Nephron (organoid): ENCODE results near the gene ATG9B.
A peak's percentile ranks its signal among the peaks of the same experiment; 100 is the strongest.

ENCODE experiments used
- H3K27ac Mint-ChIP-seq, 3 experiments: 2 replicates each; pipeline ENCODE4 v1.8.0; 2020; ENCODE audit warnings: mixed read lengths in 3 of 3, mild to moderate bottlenecking in 2 of 3, moderate library complexity in 1 of 3
- H3K27me3 Mint-ChIP-seq: 2 replicates; pipeline ENCODE4 v1.8.0; 2021; ENCODE audit warnings: low read depth, mild to moderate bottlenecking, moderate library complexity, mixed read lengths
- H3K36me3 Mint-ChIP-seq: 2 replicates; pipeline ENCODE4 v1.8.0; 2020; ENCODE audit warnings: low read depth, mixed read lengths
- H3K4me1 Mint-ChIP-seq: 2 replicates; pipeline ENCODE4 v1.8.0; 2020; ENCODE audit warnings: mixed read lengths
- H3K4me3 Mint-ChIP-seq, 3 experiments: 2 replicates each; pipeline ENCODE4 v1.8.0; 2020; ENCODE audit warnings: mild to moderate bottlenecking in 3 of 3, mixed read lengths in 3 of 3, moderate library complexity in 2 of 3
- H3K9me3 Mint-ChIP-seq: 2 replicates; pipeline ENCODE4 v1.8.0; 2020; ENCODE audit warnings: mixed read lengths
- CTCF ChIP-seq, 3 experiments: fragments of 200-600 bp; sonication (generic); IDR thresholded peaks; one replicate each; pipeline ENCODE4 v1.5.0; 2021; ENCODE audit warnings: antibody characterized with exemption in 3 of 3; ENCODE audit not compliant: unreplicated experiment in 3 of 3

ATG9B gene

GRCh38 chr7:151060113-151060415, 35.8 kb upstream of the ATG9B start:
- no peak for TF ChIP-seq CTCF (IDR thresholded peaks at IDR 0.05; ENCODE audit: unreplicated experiment in 3 of 3)
- Mint-ChIP-seq H3K9me3 (no peaks in the 10 kb centered on the region), H3K4me3 (peak overlapping the region; percentile 92 to 95 (median 94)), H3K27me3 (peaks cover 12% of the 10 kb centered on the region), H3K27ac (peak overlapping the region; percentile 37 to 66 (median 53)), H3K36me3 (peaks cover 4% of the 10 kb centered on the region), H3K4me1 (peaks cover 45% of the 10 kb centered on the region)

GRCh38 chr7:151059367-151060112, 35.2 kb upstream of the ATG9B start, which contains the start of gene SLC4A2:
Gene SLC4A2 (plus strand): TSS chr7:151059589. CDS start chr7:151061988, 2,399 bp downstream.
- Mint-ChIP-seq H3K27me3 (peaks cover 14% of the 10 kb centered on the region), H3K9me3 (no peaks in the 10 kb centered on the region), H3K4me3 (peak within 1 kb of the TSS; percentile 94 to 95 (median 94)), H3K36me3 (peaks cover 6% of the 10 kb centered on the region), H3K27ac (peak within 1 kb of the TSS; percentile 97 to 99 (median 99)), H3K4me1 (peaks cover 45% of the 10 kb centered on the region)
- TF ChIP-seq CTCF (IDR thresholded peaks at IDR 0.05; ENCODE audit: unreplicated experiment in 3 of 3), result peak; percentile 48 to 63 (median 54)

GRCh38 chr7:151058781-151059366, 34.6 kb upstream of the ATG9B start:
- peak overlapping the region; percentile 97 to 99 (median 99) for H3K27ac Mint-ChIP-seq
- H3K4me3 Mint-ChIP-seq, result peak overlapping the region; percentile 94 to 95 (median 94)
- H3K36me3 Mint-ChIP-seq, result peaks cover 7% of the 10 kb centered on the region
- H3K9me3 Mint-ChIP-seq, result no peaks in the 10 kb centered on the region
- H3K4me1 Mint-ChIP-seq, result peaks cover 45% of the 10 kb centered on the region
- no peak for TF ChIP-seq CTCF (IDR thresholded peaks at IDR 0.05; ENCODE audit: unreplicated experiment in 3 of 3)
- peaks cover 15% of the 10 kb centered on the region for H3K27me3 Mint-ChIP-seq

GRCh38 chr7:151057989-151058780, 33.9 kb upstream of the ATG9B start:
- peak overlapping the region; percentile 97 to 99 (median 99) for H3K27ac Mint-ChIP-seq
- H3K27me3 Mint-ChIP-seq, result peaks cover 15% of the 10 kb centered on the region
- TF ChIP-seq CTCF (IDR thresholded peaks at IDR 0.05; ENCODE audit: unreplicated experiment in 3 of 3), result no peak
- H3K4me3 Mint-ChIP-seq, result peak overlapping the region; percentile 94 to 95 (median 94)
- peaks cover 5% of the 10 kb centered on the region for H3K36me3 Mint-ChIP-seq
- peaks cover 40% of the 10 kb centered on the region for H3K4me1 Mint-ChIP-seq
- H3K9me3 Mint-ChIP-seq, result no peaks in the 10 kb centered on the region

DNA sequence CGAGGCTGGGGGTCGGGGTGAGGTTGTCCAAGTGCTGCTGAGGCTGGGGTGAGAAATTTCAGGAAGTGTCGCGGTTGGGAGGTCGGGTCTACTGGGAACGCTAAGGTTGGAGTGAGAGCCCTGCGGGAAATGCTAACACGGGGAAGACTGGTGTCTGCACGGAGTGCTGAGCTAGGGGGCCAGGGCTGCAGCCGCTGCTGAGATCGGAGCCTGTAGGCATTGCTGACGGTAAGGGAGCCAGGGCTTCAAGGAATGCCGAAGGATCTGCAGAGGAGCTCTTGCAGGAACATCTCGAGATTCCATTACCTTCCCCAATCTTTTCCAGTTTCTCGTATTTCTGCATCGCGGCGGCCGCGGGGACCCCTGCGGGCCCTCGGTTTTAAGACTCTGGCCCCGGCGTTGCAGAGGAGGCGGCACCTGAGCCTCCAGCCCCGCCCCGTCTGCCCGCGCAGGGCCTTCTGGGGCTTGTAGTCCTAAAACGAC, 33.3 kb upstream of the ATG9B start, which contains the start of gene CDK5:
TSS of gene CDK5 (minus strand) at position 392 of the 483 bp plus-strand sequence. CDS start at position 343, 49 bp downstream.
- Mint-ChIP-seq H3K27me3 (peaks cover 15% of the 10 kb centered on the region), H3K9me3 (no peaks in the 10 kb centered on the region), H3K27ac (peak within 1 kb of the TSS; percentile 97 to 99 (median 99)), H3K4me1 (peaks cover 39% of the 10 kb centered on the region), H3K4me3 (peak within 1 kb of the TSS; percentile 94 to 95 (median 94)), H3K36me3 (peaks cover 5% of the 10 kb centered on the region)
- TF ChIP-seq CTCF (IDR thresholded peaks at IDR 0.05; ENCODE audit: unreplicated experiment in 3 of 3), result no peak
